Neural cell (in vitro differentiated cells): Measurements from ENCODE around the gene CCT3. TPM values are rescaled to one million over a fixed set of nuclear protein-coding genes. Genes with fewer than 3 reads are reported as not detected.

Experiments used
- H2AFZ ChIP-seq: fragments of 200-600, 300-800 bp; sonication (generic), shearing (Covaris generic); 2 replicates; pipeline ENCODE4 v1.6.0; 2014; ENCODE audit warnings: low read depth, mild to moderate bottlenecking, antibody characterized with exemption, low read length, moderate library complexity
- H3F3A ChIP-seq: fragments of 200-600 bp; shearing (Covaris generic); 2 replicates; pipeline ENCODE4 v1.6.1; 2016; ENCODE audit warnings: mild to moderate bottlenecking, moderate library complexity, mixed read lengths, antibody characterized with exemption, low read length; ENCODE audit not compliant: insufficient read depth, poor library complexity, severe bottlenecking
- H3K27ac ChIP-seq: fragments of 200-600, 300-800 bp; sonication (generic), shearing (Covaris generic); 2 replicates; pipeline ENCODE4 v1.5.1; 2014; ENCODE audit warnings: mild to moderate bottlenecking, low read length, moderate library complexity
- H3K27me3 ChIP-seq: fragments of 300-800, 200-600 bp; sonication (generic), shearing (Covaris generic); 2 replicates; pipeline ENCODE4 v1.6.0; 2014; ENCODE audit warnings: mild to moderate bottlenecking, low read depth, low read length, moderate library complexity; ENCODE audit not compliant: insufficient read depth
- H3K36me3 ChIP-seq: fragments of 300-800, 200-600 bp; sonication (generic), shearing (Covaris generic); 2 replicates; pipeline ENCODE4 v1.5.1; 2014; ENCODE audit warnings: mild to moderate bottlenecking, antibody characterized with exemption, low read length, moderate library complexity; ENCODE audit not compliant: insufficient read depth
- H3K4me2 ChIP-seq: fragments of 300-800, 200-600 bp; sonication (generic), shearing (Covaris generic); 2 replicates; pipeline ENCODE4 v1.6.0; 2014; ENCODE audit warnings: mild to moderate bottlenecking, low read length
- H3K4me3 ChIP-seq: fragments of 300-800, 200-600 bp; sonication (generic), shearing (Covaris generic); 2 replicates; pipeline ENCODE4 v1.5.1; 2014; ENCODE audit warnings: mild to moderate bottlenecking, low read length, moderate library complexity
- H3K79me2 ChIP-seq: fragments of 200-600 bp; shearing (Covaris generic); replicated peaks from 2 replicates; pipeline ENCODE4 v1.6.0; 2014; ENCODE audit warnings: mild to moderate bottlenecking, low read length, moderate library complexity; ENCODE audit not compliant: insufficient read depth
- H3K9ac ChIP-seq: fragments of 300-800, 200-600 bp; sonication (generic), shearing (Covaris generic); 2 replicates; pipeline ENCODE4 v1.6.1; 2016; ENCODE audit warnings: mild to moderate bottlenecking, low read length, mixed read lengths
- H3K9me2 ChIP-seq: fragments of 200-600 bp; shearing (Covaris generic); 2 replicates; pipeline ENCODE4 v1.6.1; 2016; ENCODE audit warnings: mild to moderate bottlenecking, low read length, mixed read lengths; ENCODE audit not compliant: insufficient read depth
- H3K9me3 ChIP-seq: fragments of 200-600, 300-800 bp; sonication (generic), shearing (Covaris generic); 2 replicates; pipeline ENCODE4 v1.6.1; 2016; ENCODE audit warnings: mild to moderate bottlenecking, mixed run types, low read length, moderate library complexity, mixed read lengths
- H4K20me1 ChIP-seq: fragments of 200-600 bp; shearing (Covaris generic); 2 replicates; pipeline ENCODE4 v1.6.1; 2016; ENCODE audit warnings: mild to moderate bottlenecking, mixed run types; ENCODE audit not compliant: insufficient read depth
- CTCF ChIP-seq: fragments of 450-650 bp; IDR thresholded peaks from 2 replicates; pipeline ENCODE4 v1.5.1; 2014; ENCODE audit warnings: antibody characterized with exemption, mild to moderate bottlenecking, moderate library complexity; ENCODE audit not compliant: poor library complexity, severe bottlenecking
- EP300 ChIP-seq: fragments of 450-650 bp; conservative IDR thresholded peaks from 2 replicates; pipeline ENCODE4 v1.6.1; 2014; ENCODE audit warnings: antibody characterized with exemption, mild to moderate bottlenecking, moderate library complexity; ENCODE audit not compliant: poor library complexity, severe bottlenecking
- EZH2 ChIP-seq: fragments of 200-600, 300-800 bp; shearing (Covaris generic), sonication (generic); IDR thresholded peaks from 2 replicates; pipeline ENCODE4 v1.6.1; 2014; ENCODE audit warnings: antibody characterized with exemption, low read length, borderline replicate concordance, mild to moderate bottlenecking; ENCODE audit not compliant: insufficient read depth, poor library complexity, severe bottlenecking
- MXI1 ChIP-seq: fragments of 450-650 bp; conservative IDR thresholded peaks from 2 replicates; pipeline ENCODE4 v1.6.1; 2014; ENCODE audit warnings: antibody characterized with exemption, mild to moderate bottlenecking; ENCODE audit not compliant: poor library complexity, severe bottlenecking
- POLR2AphosphoS5 ChIP-seq: IDR thresholded peaks from 2 replicates; pipeline ENCODE4 v1.6.1; 2012
- RAD21 ChIP-seq: fragments of 450-650 bp; conservative IDR thresholded peaks from 2 replicates; pipeline ENCODE4 v1.6.1; 2014; ENCODE audit warnings: antibody characterized with exemption, mild to moderate bottlenecking, moderate library complexity
- REST ChIP-seq: IDR thresholded peaks from 2 replicates; pipeline ENCODE4 v1.6.1; 2012; ENCODE audit warnings: borderline replicate concordance
- SMC3 ChIP-seq: fragments of 450-650 bp; conservative IDR thresholded peaks from 2 replicates; pipeline ENCODE4 v1.6.1; 2014; ENCODE audit warnings: antibody characterized with exemption, mild to moderate bottlenecking, moderate library complexity; ENCODE audit not compliant: poor library complexity
- TAF1 ChIP-seq: IDR thresholded peaks from 2 replicates; pipeline ENCODE4 v1.6.1; 2012; ENCODE audit warnings: low read depth
- polyA plus RNA-seq: library from polyadenylated mRNA; depleted of rRNA; stranded (reverse); fragments of >200 nt; gene quantifications from 2 replicates; pipeline ENCODE4 v1.2.3, GENCODE V29; 2014

Gene CCT3
- polyA plus RNA-seq, 1 donor from 2014 or later, result 288 TPM

DNA sequence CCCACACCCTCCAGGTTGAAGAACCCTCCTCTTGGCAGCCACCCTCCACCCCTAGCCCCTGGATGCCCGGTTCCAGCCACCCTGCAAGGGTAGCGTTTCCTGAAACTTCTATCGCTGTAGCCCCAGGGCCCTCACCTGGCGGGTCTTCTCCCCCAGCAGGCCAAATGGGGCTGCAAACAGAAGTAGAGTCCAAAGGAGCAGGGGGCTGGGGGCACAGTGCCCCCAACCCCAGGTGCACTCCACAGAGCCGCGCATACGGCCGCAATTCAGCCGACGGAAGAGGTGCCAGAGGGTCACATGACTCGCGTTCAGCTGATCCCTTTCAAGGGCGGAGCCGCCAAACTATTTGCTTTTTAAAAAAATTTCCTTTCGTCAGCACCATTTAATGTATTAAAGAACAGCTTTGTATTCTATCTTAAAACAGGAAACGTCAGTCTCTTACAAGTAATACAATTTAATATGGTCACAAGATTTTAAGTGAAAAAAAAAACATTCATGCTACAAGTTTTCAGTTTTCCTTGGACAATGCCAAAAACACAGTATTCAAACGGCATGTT, 42.6 kb downstream of the CCT3 start, which contains the start of gene GLMP:
GLMP (minus strand) TSS at position 289 of the 557 bp plus-strand sequence; CDS start at position 255, 34 bp downstream.
- H3K4me2 ChIP-seq, result no peak within 1 kb of the TSS
- no peak within 1 kb of the TSS for H2AFZ ChIP-seq
- H4K20me1 ChIP-seq, result no peaks in the 10 kb centered on the region
- H3K4me3 ChIP-seq, result peak within 1 kb of the TSS; percentile 53
- H3K9ac ChIP-seq, result no peak within 1 kb of the TSS
- H3K9me2 ChIP-seq, result no peaks in the 10 kb centered on the region
- H3K27me3 ChIP-seq, result no peaks in the 10 kb centered on the region
- H3K36me3 ChIP-seq, result no peaks in the 10 kb centered on the region
- H3K27ac ChIP-seq, result no peak within 1 kb of the TSS
- no peaks in the 10 kb centered on the region for H3F3A ChIP-seq
- no peaks in the 10 kb centered on the region for H3K9me3 ChIP-seq
- no peak for TF ChIP-seq REST
- H3K79me2 ChIP-seq, result no peaks in the 10 kb centered on the region

GRCh38 chr1:156293895-156294294, 44.2 kb downstream of the CCT3 start:
- Histone ChIP-seq H3K27ac (no peak overlapping the region), H3K36me3 (no peaks in the 10 kb centered on the region), H2AFZ (no peak overlapping the region), H3K9ac (no peak overlapping the region), H3K27me3 (no peaks in the 10 kb centered on the region), H3K9me2 (no peaks in the 10 kb centered on the region), H3F3A (no peaks in the 10 kb centered on the region), H3K9me3 (no peaks in the 10 kb centered on the region), H3K4me2 (no peak overlapping the region), H3K79me2 (no peaks in the 10 kb centered on the region), H3K4me3 (no peak overlapping the region), H4K20me1 (no peaks in the 10 kb centered on the region)
- no peak for TF ChIP-seq EZH2
- no peak for TF ChIP-seq RAD21
- TF ChIP-seq CTCF, result no peak
- TF ChIP-seq REST, result no peak
- no peak for TF ChIP-seq POLR2AphosphoS5
- TF ChIP-seq EP300, result no peak
- TF ChIP-seq MXI1, result no peak
- no peak for TF ChIP-seq SMC3
- TF ChIP-seq TAF1, result no peak
